Measurements from ENCODE around the gene DMAC2L. TPM values are rescaled to one million over a fixed set of nuclear protein-coding genes. Genes with fewer than 3 reads are reported as not detected.

Gene DMAC2L
- total RNA-seq, 1 experiment from 2014 or later, result 14.0 TPM

DNA sequence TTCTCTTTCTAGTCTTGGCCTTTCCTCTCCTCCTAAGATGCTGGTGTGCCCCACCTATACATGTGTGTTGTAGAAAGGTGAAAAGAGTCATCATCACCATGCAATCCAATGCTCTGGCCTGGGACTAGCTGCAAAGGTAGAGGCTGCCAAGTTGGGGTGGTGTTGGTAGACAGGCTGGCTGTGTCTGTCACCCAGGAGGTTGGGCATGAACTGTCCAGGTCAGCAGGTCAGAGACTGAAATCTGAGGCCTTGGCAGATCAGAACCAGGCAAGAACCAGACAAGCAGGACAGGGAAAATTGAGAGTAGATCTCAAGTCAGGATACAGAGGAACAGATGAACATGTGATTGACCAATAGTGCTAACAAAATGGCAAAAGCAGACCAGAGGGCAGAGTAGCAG, 26.3 kb upstream of the DMAC2L start:
- ATAC-seq, result no peak
- CTCF ChIA-PET, result no interaction called here
- Histone ChIP-seq H3K4me1 (ENCODE audit: control insufficient read depth, insufficient read depth, low read length) (no peaks in the 10 kb centered on the region), H3K27me3 (ENCODE audit: control insufficient read depth, insufficient read depth, low read length) (no peaks in the 10 kb centered on the region), H3K4me3 (ENCODE audit: low read depth in 2 of 2, low read length in 2 of 2) (no peak overlapping the region), H3K27ac (ENCODE audit: low read length) (no peak overlapping the region), H3K36me3 (ENCODE audit: control insufficient read depth, insufficient read depth, low read length) (no peaks in the 10 kb centered on the region), H3K9me3 (ENCODE audit: control insufficient read depth, insufficient read depth, low read depth, low read length) (no peaks in the 10 kb centered on the region)
- no TSS peak for BruUV-seq (replicated peaks)
- POLR2A ChIA-PET, result interaction anchor here (0.6 kb wide), 1 partner anchor 13 kb away, joined by 6 read pairs; no protein-coding TSS in a partner anchor
- intact Hi-C loops (cut with micrococcal nuclease; ENCODE audit: unreplicated experiment) (no loop called here), in situ Hi-C loops (cut with HindIII; ENCODE audit: low pct_unique_long_range_greater_than_20kb, low sequenced_read_pairs) (no loop called here)
- DNase-seq (ENCODE audit: low read depth, low spot score), result no peak
- TF ChIP-seq SIN3A (IDR thresholded peaks at IDR 0.05; ENCODE audit: borderline replicate concordance, insufficient read depth, low read depth, low read length) (no peak), TCF7L2 (IDR thresholded peaks at IDR 0.05; ENCODE audit: low read depth, low read length) (no peak), POLR2AphosphoS5 (IDR thresholded peaks at IDR 0.05; ENCODE audit: low read depth, low read length) (no peak)
- TF ChIP-seq, protein P1, sequence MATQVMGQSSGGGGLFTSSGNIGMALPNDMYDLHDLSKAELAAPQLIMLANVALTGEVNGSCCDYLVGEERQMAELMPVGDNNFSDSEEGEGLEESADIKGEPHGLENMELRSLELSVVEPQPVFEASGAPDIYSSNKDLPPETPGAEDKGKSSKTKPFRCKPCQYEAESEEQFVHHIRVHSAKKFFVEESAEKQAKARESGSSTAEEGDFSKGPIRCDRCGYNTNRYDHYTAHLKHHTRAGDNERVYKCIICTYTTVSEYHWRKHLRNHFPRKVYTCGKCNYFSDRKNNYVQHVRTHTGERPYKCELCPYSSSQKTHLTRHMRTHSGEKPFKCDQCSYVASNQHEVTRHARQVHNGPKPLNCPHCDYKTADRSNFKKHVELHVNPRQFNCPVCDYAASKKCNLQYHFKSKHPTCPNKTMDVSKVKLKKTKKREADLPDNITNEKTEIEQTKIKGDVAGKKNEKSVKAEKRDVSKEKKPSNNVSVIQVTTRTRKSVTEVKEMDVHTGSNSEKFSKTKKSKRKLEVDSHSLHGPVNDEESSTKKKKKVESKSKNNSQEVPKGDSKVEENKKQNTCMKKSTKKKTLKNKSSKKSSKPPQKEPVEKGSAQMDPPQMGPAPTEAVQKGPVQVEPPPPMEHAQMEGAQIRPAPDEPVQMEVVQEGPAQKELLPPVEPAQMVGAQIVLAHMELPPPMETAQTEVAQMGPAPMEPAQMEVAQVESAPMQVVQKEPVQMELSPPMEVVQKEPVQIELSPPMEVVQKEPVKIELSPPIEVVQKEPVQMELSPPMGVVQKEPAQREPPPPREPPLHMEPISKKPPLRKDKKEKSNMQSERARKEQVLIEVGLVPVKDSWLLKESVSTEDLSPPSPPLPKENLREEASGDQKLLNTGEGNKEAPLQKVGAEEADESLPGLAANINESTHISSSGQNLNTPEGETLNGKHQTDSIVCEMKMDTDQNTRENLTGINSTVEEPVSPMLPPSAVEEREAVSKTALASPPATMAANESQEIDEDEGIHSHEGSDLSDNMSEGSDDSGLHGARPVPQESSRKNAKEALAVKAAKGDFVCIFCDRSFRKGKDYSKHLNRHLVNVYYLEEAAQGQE (IDR thresholded peaks at IDR 0.05; ENCODE audit: insufficient read depth in 1 of 2, low read depth in 2 of 2, low read length in 1 of 2), result no peak
- TF ChIP-seq, protein P2, sequence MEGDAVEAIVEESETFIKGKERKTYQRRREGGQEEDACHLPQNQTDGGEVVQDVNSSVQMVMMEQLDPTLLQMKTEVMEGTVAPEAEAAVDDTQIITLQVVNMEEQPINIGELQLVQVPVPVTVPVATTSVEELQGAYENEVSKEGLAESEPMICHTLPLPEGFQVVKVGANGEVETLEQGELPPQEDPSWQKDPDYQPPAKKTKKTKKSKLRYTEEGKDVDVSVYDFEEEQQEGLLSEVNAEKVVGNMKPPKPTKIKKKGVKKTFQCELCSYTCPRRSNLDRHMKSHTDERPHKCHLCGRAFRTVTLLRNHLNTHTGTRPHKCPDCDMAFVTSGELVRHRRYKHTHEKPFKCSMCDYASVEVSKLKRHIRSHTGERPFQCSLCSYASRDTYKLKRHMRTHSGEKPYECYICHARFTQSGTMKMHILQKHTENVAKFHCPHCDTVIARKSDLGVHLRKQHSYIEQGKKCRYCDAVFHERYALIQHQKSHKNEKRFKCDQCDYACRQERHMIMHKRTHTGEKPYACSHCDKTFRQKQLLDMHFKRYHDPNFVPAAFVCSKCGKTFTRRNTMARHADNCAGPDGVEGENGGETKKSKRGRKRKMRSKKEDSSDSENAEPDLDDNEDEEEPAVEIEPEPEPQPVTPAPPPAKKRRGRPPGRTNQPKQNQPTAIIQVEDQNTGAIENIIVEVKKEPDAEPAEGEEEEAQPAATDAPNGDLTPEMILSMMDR (IDR thresholded peaks at IDR 0.05), result no peak

DNA sequence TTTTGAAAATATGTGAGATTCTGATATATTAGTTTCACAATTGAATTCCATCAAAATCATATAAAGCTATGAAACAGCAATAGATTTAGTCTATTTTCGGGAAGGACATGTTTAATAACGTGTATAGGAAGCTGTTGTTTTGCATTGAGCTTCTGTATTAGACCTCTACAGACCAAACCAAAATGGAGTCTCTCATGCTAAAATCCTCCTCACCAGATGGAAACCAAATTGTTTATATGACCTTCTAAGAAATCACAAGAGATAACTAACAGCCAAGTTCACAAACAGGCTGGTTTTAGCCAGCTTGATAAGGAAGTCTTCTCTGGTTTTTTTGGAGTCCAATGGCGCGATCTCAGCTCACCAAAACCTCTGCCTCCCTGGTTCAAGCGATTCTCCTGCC, 24.0 kb upstream of the DMAC2L start:
- in situ Hi-C loops (cut with HindIII; ENCODE audit: low pct_unique_long_range_greater_than_20kb, low sequenced_read_pairs) (no loop called here), intact Hi-C loops (cut with micrococcal nuclease; ENCODE audit: unreplicated experiment) (no loop called here)
- H3K36me3 ChIP-seq (ENCODE audit: control insufficient read depth, insufficient read depth, low read length), result no peaks in the 10 kb centered on the region
- H3K9me3 ChIP-seq (ENCODE audit: control insufficient read depth, insufficient read depth, low read depth, low read length), result no peaks in the 10 kb centered on the region
- no peak for ATAC-seq
- POLR2A ChIA-PET, result no interaction called here
- no peaks in the 10 kb centered on the region for H3K27me3 ChIP-seq (ENCODE audit: control insufficient read depth, insufficient read depth, low read length)
- no peaks in the 10 kb centered on the region for H3K4me1 ChIP-seq (ENCODE audit: control insufficient read depth, insufficient read depth, low read length)
- no TSS peak for BruUV-seq (replicated peaks)
- no peak overlapping the region for H3K4me3 ChIP-seq (ENCODE audit: low read depth in 2 of 2, low read length in 2 of 2)
- DNase-seq (ENCODE audit: low read depth, low spot score), result no peak
- CTCF ChIA-PET, result no interaction called here
- TF ChIP-seq POLR2AphosphoS5 (IDR thresholded peaks at IDR 0.05; ENCODE audit: low read depth, low read length), result no peak
- TF ChIP-seq SIN3A (IDR thresholded peaks at IDR 0.05; ENCODE audit: borderline replicate concordance, insufficient read depth, low read depth, low read length), result no peak
- TF ChIP-seq, protein P2 (IDR thresholded peaks at IDR 0.05), result no peak
- TF ChIP-seq TCF7L2 (IDR thresholded peaks at IDR 0.05; ENCODE audit: low read depth, low read length), result no peak
- TF ChIP-seq, protein P1 (IDR thresholded peaks at IDR 0.05; ENCODE audit: insufficient read depth in 1 of 2, low read depth in 2 of 2, low read length in 1 of 2), result no peak
- no peak overlapping the region for H3K27ac ChIP-seq (ENCODE audit: low read length)
